Naive thymus-derived CD4-positive, alpha-beta T cell (primary cell): ENCODE measurements around the gene PAX5. TPM values are rescaled to one million over a fixed set of nuclear protein-coding genes. Genes with fewer than 3 reads are reported as not detected.

Source experiments
- ATAC-seq: fragments of 150-1000 bp; cut with Tn5 transposase; 2 replicates; pipeline ENCODE4 v1.10.0; 2021; ENCODE audit warnings: mild to moderate bottlenecking, moderate library complexity
- CTCF ChIA-PET: fragments of 350-600 bp; sonication (Branson Sonifier 250); formaldehyde crosslinking; loops from one replicate; lab custom pipeline; 2021; ENCODE audit warnings: antibody characterized with exemption; lab: Charles Lee
- POLR2A ChIA-PET: fragments of 350-600 bp; sonication (Branson Sonifier 250); formaldehyde crosslinking; loops from one replicate; lab custom pipeline; 2021; ENCODE audit warnings: antibody characterized with exemption, inconsistent platforms; lab: Charles Lee
- DNase-seq, 9 donors: peaks; one replicate each; pipeline versions ENCODE4 v3.0.0 to v3.0.0-alpha.2; 2020 to 2022; ENCODE audit warnings: mixed read lengths in 1 of 9
- H3K27ac ChIP-seq: one replicate; pipeline ENCODE4 v1.7.0; 2013; ENCODE audit warnings: mild to moderate bottlenecking, low read depth, low read length, moderate library complexity
- H3K27me3 ChIP-seq, 2 donors: one replicate each; pipeline ENCODE4 v1.7.0; 2013; ENCODE audit warnings: low read length in 2 of 2, mild to moderate bottlenecking in 2 of 2, moderate library complexity in 2 of 2; ENCODE audit not compliant: control insufficient read depth in 2 of 2, insufficient read depth in 2 of 2
- H3K36me3 ChIP-seq, 3 experiments: 1 replicate in 2 of 3; 2 replicates in 1 of 3; pipeline ENCODE4 v1.7.0; 2013; ENCODE audit warnings: low read length in 3 of 3, mild to moderate bottlenecking in 3 of 3, moderate library complexity in 1 of 3; ENCODE audit not compliant: insufficient read depth in 3 of 3, control insufficient read depth in 2 of 3
- H3K4me1 ChIP-seq, 2 donors: one replicate each; pipeline ENCODE4 v1.7.0; 2013; ENCODE audit warnings: low read length in 2 of 2, mild to moderate bottlenecking in 2 of 2, moderate library complexity in 1 of 2; ENCODE audit not compliant: control insufficient read depth in 2 of 2, insufficient read depth in 2 of 2
- H3K4me3 ChIP-seq: 2 replicates; pipeline ENCODE4 v1.7.0; 2013; ENCODE audit warnings: mild to moderate bottlenecking, low read length
- H3K9me3 ChIP-seq, 3 experiments: 1 replicate in 2 of 3; 2 replicates in 1 of 3; pipeline ENCODE4 v1.7.0; 2013; ENCODE audit warnings: low read length in 3 of 3; ENCODE audit not compliant: control insufficient read depth in 2 of 3
- H3K27ac Mint-ChIP-seq, 9 donors: one replicate each; pipeline ENCODE4 v1.8.0; 2020 to 2022; ENCODE audit warnings: mixed read lengths in 9 of 9, mild to moderate bottlenecking in 8 of 9, moderate library complexity in 5 of 9, inconsistent platforms in 2 of 9
- H3K27me3 Mint-ChIP-seq, 5 donors: one replicate each; pipeline ENCODE4 v1.8.0; 2021 to 2022; ENCODE audit warnings: mixed read lengths in 5 of 5, mild to moderate bottlenecking in 1 of 5
- H3K36me3 Mint-ChIP-seq, 5 donors: one replicate each; pipeline ENCODE4 v1.8.0; 2020 to 2022; ENCODE audit warnings: mixed read lengths in 5 of 5, mild to moderate bottlenecking in 3 of 5, inconsistent platforms in 1 of 5
- H3K4me1 Mint-ChIP-seq, 7 donors: one replicate each; pipeline ENCODE4 v1.8.0; 2020 to 2022; ENCODE audit warnings: mixed read lengths in 7 of 7, mild to moderate bottlenecking in 3 of 7, inconsistent platforms in 1 of 7
- H3K4me3 Mint-ChIP-seq, 10 donors: one replicate each; pipeline ENCODE4 v1.8.0; 2020 to 2022; ENCODE audit warnings: mild to moderate bottlenecking in 10 of 10, mixed read lengths in 10 of 10, moderate library complexity in 6 of 10, inconsistent platforms in 2 of 10
- H3K9me3 Mint-ChIP-seq, 11 donors: one replicate each; pipeline ENCODE4 v1.8.0; 2020 to 2022; ENCODE audit warnings: mixed read lengths in 11 of 11, mild to moderate bottlenecking in 4 of 11, inconsistent platforms in 1 of 11, moderate library complexity in 1 of 11
- intact Hi-C, 2 donors: fragments of 100-400 bp; cut with micrococcal nuclease; formaldehyde crosslinking; loops; one replicate each; pipeline ENCODE4 v1.15.1; 2023
- polyA plus RNA-seq, 2 donors: library from polyadenylated mRNA; unstranded; fragments of 300-500 nt; fragmentation: Illumina TruSeq; gene quantifications; one replicate each; pipeline ENCODE4 v1.2.3, GENCODE V29; 2021
- total RNA-seq, 6 experiments: library from RNA in 5 of 6; stranded (reverse) in 5 of 6; gene quantifications; 1 replicate in 5 of 6; 2 replicates in 1 of 6; pipeline ENCODE4 v1.2.3 and lab custom pipeline; 2021 to 2026

The PAX5 gene
- total and polyA plus RNA-seq, 7 experiments from 2014 or later, result 0.10 to 8.0 (median 0.38) TPM; not detected in 1

GRCh38 chr9:36878986-36879982 is 154.8 kb downstream of the PAX5 start:
- POLR2A ChIA-PET, result no interaction called here
- Histone ChIP-seq H3K27ac (no peak overlapping the region), H3K27me3 (no peaks in the 10 kb centered on the region), H3K4me3 (no peak overlapping the region), H3K36me3 (no peaks in the 10 kb centered on the region), H3K4me1 (no peaks in the 10 kb centered on the region), H3K9me3 (no peaks in the 10 kb centered on the region)
- Mint-ChIP-seq H3K4me3 (no peak overlapping the region), H3K27ac (no peak overlapping the region), H3K9me3 (peaks cover 0 to 5% (median 0%) of the 10 kb centered on the region in 11 donors), H3K4me1 (no peaks in the 10 kb centered on the region), H3K27me3 (peaks cover 6 to 15% (median 11%) of the 10 kb centered on the region in 5 donors), H3K36me3 (no peaks in the 10 kb centered on the region)
- CTCF ChIA-PET, result interaction anchor here (0.5 kb wide), 1 partner anchor 111 kb away, joined by 3 read pairs; no protein-coding TSS in a partner anchor
- intact Hi-C loops, result no loop called here
- DNase-seq (no peak), ATAC-seq (no peak)

DNA sequence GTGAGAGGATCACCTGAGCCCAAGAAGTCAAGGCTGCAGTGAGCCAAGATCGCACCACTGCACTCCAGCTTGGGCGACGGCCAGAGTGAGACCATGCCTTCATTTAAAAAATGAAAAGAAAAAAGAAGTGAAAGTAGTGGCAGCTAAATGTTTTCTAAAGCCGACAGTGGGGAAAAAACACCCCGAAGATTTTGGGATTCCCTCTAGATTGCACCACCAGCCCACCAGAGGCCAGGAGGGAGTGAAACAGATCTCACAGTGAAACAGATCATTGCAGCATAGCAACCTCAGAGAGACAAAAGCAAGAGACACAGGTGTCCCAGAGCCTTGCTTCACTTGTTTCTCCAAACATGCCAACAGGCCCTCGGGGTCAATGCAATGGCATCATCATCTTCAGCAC is 156.8 kb downstream of the PAX5 start:
- H3K4me3 Mint-ChIP-seq, result no peak overlapping the region
- ATAC-seq (no peak), DNase-seq (no peak)
- peaks cover 0 to 3% (median 0%) of the 10 kb centered on the region in 11 donors for H3K9me3 Mint-ChIP-seq
- intact Hi-C loops, result no loop called here
- no peaks in the 10 kb centered on the region for H3K4me1 Mint-ChIP-seq
- POLR2A ChIA-PET, result no interaction called here
- Histone ChIP-seq H3K27me3 (no peaks in the 10 kb centered on the region), H3K4me3 (no peak overlapping the region), H3K36me3 (no peaks in the 10 kb centered on the region), H3K27ac (no peak overlapping the region), H3K9me3 (no peaks in the 10 kb centered on the region), H3K4me1 (no peaks in the 10 kb centered on the region)
- CTCF ChIA-PET, result no interaction called here
- H3K27ac Mint-ChIP-seq, result no peak overlapping the region
- H3K27me3 Mint-ChIP-seq, result peaks cover 0 to 6% (median 3%) of the 10 kb centered on the region in 5 donors
- no peaks in the 10 kb centered on the region for H3K36me3 Mint-ChIP-seq

- Mint-ChIP-seq H3K4me1 (no peaks in the 10 kb centered on the region), H3K27ac (no peak overlapping the region), H3K27me3 (peaks cover 0 to 6% (median 0%) of the 10 kb centered on the region in 5 donors), H3K4me3 (no peak overlapping the region), H3K9me3 (peaks cover 0 to 1% (median 0%) of the 10 kb centered on the region in 11 donors), H3K36me3 (no peaks in the 10 kb centered on the region)
- DNase-seq, result no peak
- H3K4me1 ChIP-seq, result no peaks in the 10 kb centered on the region
- ChIA-PET POLR2A (no interaction called here), CTCF (no interaction called here)
- no peaks in the 10 kb centered on the region for H3K36me3 ChIP-seq
- intact Hi-C loops, result no loop called here
- H3K27me3 ChIP-seq, result no peaks in the 10 kb centered on the region
- H3K9me3 ChIP-seq, result no peaks in the 10 kb centered on the region
- no peak overlapping the region for H3K27ac ChIP-seq
- H3K4me3 ChIP-seq, result no peak overlapping the region
- ATAC-seq, result no peak
Measured at GRCh38 chr9:36876056-36876455, 158.0 kb downstream of the PAX5 start.

DNA sequence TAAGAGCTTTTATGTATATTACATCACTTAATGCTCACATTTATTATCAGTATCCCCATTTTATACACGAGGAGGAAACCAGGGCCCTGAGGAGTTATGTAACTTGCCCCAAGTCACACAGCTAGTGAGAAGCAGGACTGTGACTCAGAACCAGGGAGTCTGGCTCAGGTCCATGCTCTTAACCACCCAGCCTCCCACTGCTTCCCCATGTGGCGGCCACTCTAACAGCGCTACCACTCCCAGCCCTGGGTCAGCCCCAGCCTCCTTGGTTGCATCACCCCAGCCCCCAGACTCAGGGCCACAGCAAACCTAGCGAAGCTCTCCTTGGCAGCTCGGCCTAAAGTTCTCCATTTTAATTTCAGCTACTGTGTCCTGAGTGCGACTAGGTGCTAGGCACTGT is 159.1 kb downstream of the PAX5 start:
- POLR2A ChIA-PET, result no interaction called here
- intact Hi-C loops, result loop anchor here in 1 of 2 donors (2.0 kb wide), 1 partner anchor 50 kb away; no protein-coding TSS in a partner anchor
- no peak for ATAC-seq

GRCh38 chr9:36874261-36874660 is 159.8 kb downstream of the PAX5 start:
- H3K9me3 Mint-ChIP-seq, result peaks cover 0 to 1% (median 0%) of the 10 kb centered on the region in 11 donors
- ChIA-PET POLR2A (no interaction called here), CTCF (interaction anchor here (0.6 to 1.3 kb wide), 3 partner anchors 8 to 455 kb away, joined by 3 to 4 read pairs (median 3); no protein-coding TSS in a partner anchor)
- intact Hi-C loops, result loop anchor here in 1 of 2 donors (2.0 kb wide), 1 partner anchor 51 kb away; no protein-coding TSS in a partner anchor
- no peaks in the 10 kb centered on the region for H3K4me1 Mint-ChIP-seq
- DNase-seq, result no peak
- H3K27ac ChIP-seq, result no peak overlapping the region
- no peak overlapping the region for H3K27ac Mint-ChIP-seq
- ATAC-seq, result no peak
- no peaks in the 10 kb centered on the region for H3K36me3 Mint-ChIP-seq
- no peak overlapping the region for H3K4me3 ChIP-seq
- no peaks in the 10 kb centered on the region for H3K27me3 ChIP-seq
- H3K27me3 Mint-ChIP-seq, result peaks cover 0 to 6% (median 0%) of the 10 kb centered on the region in 5 donors
- H3K4me3 Mint-ChIP-seq, result no peak overlapping the region
- no peaks in the 10 kb centered on the region for H3K4me1 ChIP-seq
- H3K36me3 ChIP-seq, result no peaks in the 10 kb centered on the region
- no peaks in the 10 kb centered on the region for H3K9me3 ChIP-seq

More for the DNA sequence above, 159.1 kb downstream of the PAX5 start:
- Mint-ChIP-seq H3K4me1 (no peaks in the 10 kb centered on the region), H3K27ac (no peak overlapping the region), H3K36me3 (no peaks in the 10 kb centered on the region), H3K9me3 (peaks cover 0 to 1% (median 0%) of the 10 kb centered on the region in 11 donors), H3K4me3 (no peak overlapping the region), H3K27me3 (peaks cover 0 to 6% (median 0%) of the 10 kb centered on the region in 5 donors)
- CTCF ChIA-PET, result interaction anchor here (0.6 to 1.3 kb wide), 2 partner anchors 9 to 15 kb away, joined by 3 to 4 read pairs; no protein-coding TSS in a partner anchor
- Histone ChIP-seq H3K4me1 (no peaks in the 10 kb centered on the region), H3K27ac (no peak overlapping the region), H3K4me3 (no peak overlapping the region), H3K9me3 (no peaks in the 10 kb centered on the region), H3K27me3 (no peaks in the 10 kb centered on the region), H3K36me3 (no peaks in the 10 kb centered on the region)
- no peak for DNase-seq

GRCh38 chr9:36873247-36873875 is 160.7 kb downstream of the PAX5 start:
- intact Hi-C loops, result loop anchor here (1.0 to 2.0 kb wide), 4 partner anchors 118 to 517 kb away; no protein-coding TSS in a partner anchor
- Mint-ChIP-seq H3K4me3 (no peak overlapping the region), H3K27ac (peak overlapping the region in 1 of 9 donors; percentile 25), H3K9me3 (peaks cover 0 to 1% (median 0%) of the 10 kb centered on the region in 11 donors), H3K27me3 (peaks cover 0 to 4% (median 0%) of the 10 kb centered on the region in 5 donors), H3K4me1 (no peaks in the 10 kb centered on the region), H3K36me3 (no peaks in the 10 kb centered on the region)
- Histone ChIP-seq H3K36me3 (no peaks in the 10 kb centered on the region), H3K27ac (no peak overlapping the region), H3K9me3 (no peaks in the 10 kb centered on the region), H3K27me3 (no peaks in the 10 kb centered on the region), H3K4me1 (no peaks in the 10 kb centered on the region), H3K4me3 (no peak overlapping the region)
- POLR2A ChIA-PET, result no interaction called here
- ATAC-seq (peak; percentile 78), DNase-seq (peak; percentile 37 to 71 (median 63))
- CTCF ChIA-PET, result interaction anchor here (0.6 to 1.7 kb wide), 6 partner anchors 12 to 636 kb away, joined by 3 to 6 read pairs (median 4); no protein-coding TSS in a partner anchor
